ENCODE measurements around the gene GPC5.

The GPC5 gene

GRCh38 chr13:91348906-91349435, 49.5 kb upstream of the GPC5 start (continued):
- TF ChIP-seq ZNF354C (tag by site-specific recombination; IDR thresholded peaks at IDR 0.05; ENCODE audit: borderline replicate concordance, low read depth) (no peak), ZNF600 (tag by site-specific recombination; IDR thresholded peaks at IDR 0.05) (peak; percentile 55), ZNF521 (tag by site-specific recombination; IDR thresholded peaks at IDR 0.05) (no peak), ZNF785 (tag by site-specific recombination; IDR thresholded peaks at IDR 0.05) (no peak), ZNF10 (tag by site-specific recombination; IDR thresholded peaks at IDR 0.05) (no peak), ZNF350 (tag by site-specific recombination; IDR thresholded peaks at IDR 0.05) (no peak), ZNF24 (tag by site-specific recombination; IDR thresholded peaks at IDR 0.05) (no peak), ZBTB11 (tag by site-specific recombination; conservative IDR thresholded peaks at IDR 0.05; ENCODE audit: low read depth) (no peak), ZNF677 (tag by site-specific recombination; IDR thresholded peaks at IDR 0.05) (no peak), ZIC2 (tag by site-specific recombination; IDR thresholded peaks at IDR 0.05) (no peak), ZNF488 (tag by site-specific recombination; IDR thresholded peaks at IDR 0.05) (no peak), ZNF2 (tag by site-specific recombination; IDR thresholded peaks at IDR 0.05) (0 out of 2 replicates have a peak, but pooled peaks have one; percentile 20), ZNF555 (tag by site-specific recombination; conservative IDR thresholded peaks at IDR 0.05) (no peak), SCRT2 (tag by site-specific recombination; IDR thresholded peaks at IDR 0.05) (no peak), REST (tag by site-specific recombination; IDR thresholded peaks at IDR 0.05) (0 out of 2 replicates have a peak, but pooled peaks have one; percentile 11), ZBTB20 (tag by site-specific recombination; IDR thresholded peaks at IDR 0.05) (peak; percentile 24; the same call in 1 of the 2 replicates), ZNF610 (tag by site-specific recombination; IDR thresholded peaks at IDR 0.05; ENCODE audit: borderline replicate concordance) (peak; percentile 45; the same call in 1 of the 2 replicates), ZNF423 (tag by site-specific recombination; IDR thresholded peaks at IDR 0.05) (no peak), ZNF830 (tag by site-specific recombination; IDR thresholded peaks at IDR 0.05; ENCODE audit: low read depth) (no peak)
- TF ChIP-seq, protein P1, sequence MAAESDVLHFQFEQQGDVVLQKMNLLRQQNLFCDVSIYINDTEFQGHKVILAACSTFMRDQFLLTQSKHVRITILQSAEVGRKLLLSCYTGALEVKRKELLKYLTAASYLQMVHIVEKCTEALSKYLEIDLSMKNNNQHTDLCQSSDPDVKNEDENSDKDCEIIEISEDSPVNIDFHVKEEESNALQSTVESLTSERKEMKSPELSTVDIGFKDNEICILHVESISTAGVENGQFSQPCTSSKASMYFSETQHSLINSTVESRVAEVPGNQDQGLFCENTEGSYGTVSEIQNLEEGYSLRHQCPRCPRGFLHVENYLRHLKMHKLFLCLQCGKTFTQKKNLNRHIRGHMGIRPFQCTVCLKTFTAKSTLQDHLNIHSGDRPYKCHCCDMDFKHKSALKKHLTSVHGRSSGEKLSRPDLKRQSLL (tag by site-specific recombination; IDR thresholded peaks at IDR 0.05), result no peak
- TF ChIP-seq, protein P2, sequence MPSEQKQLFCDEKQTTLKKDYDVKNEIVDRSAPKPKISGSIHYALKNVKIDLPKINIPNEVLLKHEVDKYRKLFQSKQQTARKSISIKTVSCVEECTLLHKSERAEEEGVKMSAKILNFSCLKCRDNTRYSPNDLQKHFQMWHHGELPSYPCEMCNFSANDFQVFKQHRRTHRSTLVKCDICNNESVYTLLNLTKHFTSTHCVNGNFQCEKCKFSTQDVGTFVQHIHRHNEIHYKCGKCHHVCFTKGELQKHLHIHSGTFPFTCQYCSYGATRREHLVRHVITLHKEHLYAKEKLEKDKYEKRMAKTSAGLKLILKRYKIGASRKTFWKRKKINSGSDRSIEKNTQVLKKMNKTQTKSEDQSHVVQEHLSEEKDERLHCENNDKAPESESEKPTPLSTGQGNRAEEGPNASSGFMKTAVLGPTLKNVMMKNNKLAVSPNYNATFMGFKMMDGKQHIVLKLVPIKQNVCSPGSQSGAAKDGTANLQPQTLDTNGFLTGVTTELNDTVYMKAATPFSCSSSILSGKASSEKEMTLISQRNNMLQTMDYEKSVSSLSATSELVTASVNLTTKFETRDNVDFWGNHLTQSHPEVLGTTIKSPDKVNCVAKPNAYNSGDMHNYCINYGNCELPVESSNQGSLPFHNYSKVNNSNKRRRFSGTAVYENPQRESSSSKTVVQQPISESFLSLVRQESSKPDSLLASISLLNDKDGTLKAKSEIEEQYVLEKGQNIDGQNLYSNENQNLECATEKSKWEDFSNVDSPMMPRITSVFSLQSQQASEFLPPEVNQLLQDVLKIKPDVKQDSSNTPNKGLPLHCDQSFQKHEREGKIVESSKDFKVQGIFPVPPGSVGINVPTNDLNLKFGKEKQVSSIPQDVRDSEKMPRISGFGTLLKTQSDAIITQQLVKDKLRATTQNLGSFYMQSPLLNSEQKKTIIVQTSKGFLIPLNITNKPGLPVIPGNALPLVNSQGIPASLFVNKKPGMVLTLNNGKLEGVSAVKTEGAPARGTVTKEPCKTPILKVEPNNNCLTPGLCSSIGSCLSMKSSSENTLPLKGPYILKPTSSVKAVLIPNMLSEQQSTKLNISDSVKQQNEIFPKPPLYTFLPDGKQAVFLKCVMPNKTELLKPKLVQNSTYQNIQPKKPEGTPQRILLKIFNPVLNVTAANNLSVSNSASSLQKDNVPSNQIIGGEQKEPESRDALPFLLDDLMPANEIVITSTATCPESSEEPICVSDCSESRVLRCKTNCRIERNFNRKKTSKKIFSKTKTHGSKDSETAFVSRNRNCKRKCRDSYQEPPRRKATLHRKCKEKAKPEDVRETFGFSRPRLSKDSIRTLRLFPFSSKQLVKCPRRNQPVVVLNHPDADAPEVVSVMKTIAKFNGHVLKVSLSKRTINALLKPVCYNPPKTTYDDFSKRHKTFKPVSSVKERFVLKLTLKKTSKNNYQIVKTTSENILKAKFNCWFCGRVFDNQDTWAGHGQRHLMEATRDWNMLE (tag by site-specific recombination; conservative IDR thresholded peaks at IDR 0.05; ENCODE audit: low read depth), result no peak
- TF ChIP-seq, protein P3, sequence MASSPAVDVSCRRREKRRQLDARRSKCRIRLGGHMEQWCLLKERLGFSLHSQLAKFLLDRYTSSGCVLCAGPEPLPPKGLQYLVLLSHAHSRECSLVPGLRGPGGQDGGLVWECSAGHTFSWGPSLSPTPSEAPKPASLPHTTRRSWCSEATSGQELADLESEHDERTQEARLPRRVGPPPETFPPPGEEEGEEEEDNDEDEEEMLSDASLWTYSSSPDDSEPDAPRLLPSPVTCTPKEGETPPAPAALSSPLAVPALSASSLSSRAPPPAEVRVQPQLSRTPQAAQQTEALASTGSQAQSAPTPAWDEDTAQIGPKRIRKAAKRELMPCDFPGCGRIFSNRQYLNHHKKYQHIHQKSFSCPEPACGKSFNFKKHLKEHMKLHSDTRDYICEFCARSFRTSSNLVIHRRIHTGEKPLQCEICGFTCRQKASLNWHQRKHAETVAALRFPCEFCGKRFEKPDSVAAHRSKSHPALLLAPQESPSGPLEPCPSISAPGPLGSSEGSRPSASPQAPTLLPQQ (tag by site-specific recombination; IDR thresholded peaks at IDR 0.05), result no peak

Measured in HEK293 (cell line).